ENCODE measurements around the gene GARNL3. TPM values are rescaled to one million over a fixed set of nuclear protein-coding genes. Genes with fewer than 3 reads are reported as not detected.
A peak's percentile ranks its signal among the peaks of the same experiment; 100 is the strongest.

The GARNL3 gene
- total and polyA plus RNA-seq, 2 of the 13 experiments (the other 11 are each of a cell fraction or from before 2014, with no cell fraction given) = 3.9 to 11.0 TPM

- peak; percentile 58; the same call in 1 of the 2 replicates for TF ChIP-seq MXD4 (CRISPR knock-in tag; IDR thresholded peaks at IDR 0.05)
- no peak for TF ChIP-seq SATB2 (CRISPR knock-in tag; IDR thresholded peaks at IDR 0.05)
- TF ChIP-seq ZNF839 (CRISPR knock-in tag; IDR thresholded peaks at IDR 0.05; ENCODE audit: borderline replicate concordance) = no peak
- TF ChIP-seq ZNF75D (CRISPR knock-in tag; IDR thresholded peaks at IDR 0.05; ENCODE audit: borderline replicate concordance) = no peak
- TF ChIP-seq TCF7L2 (IDR thresholded peaks at IDR 0.05; ENCODE audit: low read depth, low read length) = peak; percentile 79; the same call in 1 of the 2 replicates
- 0 out of 2 replicates have a peak, but pooled peaks have one; percentile 68 for TF ChIP-seq ZNF713 (CRISPR knock-in tag; IDR thresholded peaks at IDR 0.05)
- TF ChIP-seq PREB (CRISPR knock-in tag; IDR thresholded peaks at IDR 0.05) = no peak
- TF ChIP-seq SALL1 (CRISPR knock-in tag; IDR thresholded peaks at IDR 0.05) = peak; percentile 93
- peak; percentile 71; the same call in 1 of the 2 replicates for TF ChIP-seq ZNF609 (CRISPR knock-in tag; IDR thresholded peaks at IDR 0.05; ENCODE audit: borderline replicate concordance)
- TF ChIP-seq ARNT (IDR thresholded peaks at IDR 0.05) = no peak
- TF ChIP-seq SNAPC4 (CRISPR knock-in tag; IDR thresholded peaks at IDR 0.05) = no peak
- no peak for TF ChIP-seq FUBP1 (CRISPR knock-in tag; IDR thresholded peaks at IDR 0.05; ENCODE audit: borderline replicate concordance)
- no peak for TF ChIP-seq SIX4 (CRISPR knock-in tag; IDR thresholded peaks at IDR 0.05)
- no peak for TF ChIP-seq ZNF18 (CRISPR knock-in tag; IDR thresholded peaks at IDR 0.05; ENCODE audit: insufficient replicate concordance)
- TF ChIP-seq NR2C2 (CRISPR knock-in tag; IDR thresholded peaks at IDR 0.05; ENCODE audit: borderline replicate concordance) = peak; percentile 85
Measured at GRCh38 chr9:127390563-127390962, 126.0 kb downstream of the GARNL3 start (continued).
